Ishikawa (cell line): ENCODE measurements around the gene SLC39A9.

ENCODE experiments used
- CEBPB ChIP-seq: IDR thresholded peaks from 2 replicates; pipeline ENCODE4 v1.6.1; 2012
- CREB1 ChIP-seq: IDR thresholded peaks from 2 replicates; pipeline ENCODE4 v1.6.1; 2012; ENCODE audit warnings: low read depth
- EGR1 ChIP-seq: IDR thresholded peaks from 2 replicates; pipeline ENCODE4 v1.6.1; 2012
- EP300 ChIP-seq: IDR thresholded peaks from 2 replicates; pipeline ENCODE4 v1.6.1; 2012; ENCODE audit warnings: borderline replicate concordance
- FOXM1 ChIP-seq: IDR thresholded peaks from 2 replicates; pipeline ENCODE4 v1.6.1; 2012; ENCODE audit warnings: low read depth, borderline replicate concordance
- NFIC ChIP-seq: IDR thresholded peaks from 2 replicates; pipeline ENCODE4 v1.6.1; 2012
- RAD21 ChIP-seq: IDR thresholded peaks from 2 replicates; pipeline ENCODE4 v1.6.1; 2012; ENCODE audit warnings: low read depth
- TAF1 ChIP-seq: IDR thresholded peaks from 2 replicates; pipeline ENCODE4 v1.6.1; 2012; ENCODE audit warnings: low read depth, mild to moderate bottlenecking
- TCF12 ChIP-seq: IDR thresholded peaks from 2 replicates; pipeline ENCODE4 v1.6.1; 2012; ENCODE audit warnings: low read depth
- TEAD4 ChIP-seq: IDR thresholded peaks from 2 replicates; pipeline ENCODE4 v1.6.1; 2012
- YY1 ChIP-seq: IDR thresholded peaks from 2 replicates; pipeline ENCODE4 v1.6.1; 2012; ENCODE audit warnings: low read depth
- ZBTB7A ChIP-seq: IDR thresholded peaks from 2 replicates; pipeline ENCODE4 v1.6.1; 2012; ENCODE audit warnings: low read depth
- TF ChIP-seq, protein P1 (sequence below): IDR thresholded peaks from 2 replicates; pipeline ENCODE4 v1.6.1; 2012; ENCODE audit warnings: low read depth, mild to moderate bottlenecking
- TF ChIP-seq, protein P2 (sequence below): IDR thresholded peaks from 2 replicates; pipeline ENCODE4 v1.6.1; 2012
- TF ChIP-seq, protein P3 (sequence below): IDR thresholded peaks from 2 replicates; pipeline ENCODE4 v1.6.1; 2012

The SLC39A9 gene

DNA sequence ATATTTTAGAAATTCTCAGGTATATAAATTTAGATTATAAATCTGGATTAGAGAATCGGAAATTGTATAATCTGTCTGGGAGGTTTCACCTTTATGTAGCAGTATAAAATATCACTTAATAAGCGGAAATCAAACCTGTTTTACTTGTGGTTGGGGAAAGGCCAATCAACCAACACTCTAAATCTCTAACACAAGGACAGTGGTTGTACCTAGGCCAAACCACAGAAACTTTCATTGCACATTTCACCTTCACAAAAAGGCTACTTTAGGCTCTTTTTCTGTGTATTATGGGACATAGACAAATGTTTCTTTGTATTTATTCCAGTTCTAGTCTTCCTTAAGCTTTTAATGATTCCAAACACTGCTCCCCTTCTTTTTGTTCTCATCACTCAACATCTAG lies 20.2 kb upstream of the SLC39A9 start:
- TF ChIP-seq, protein P1, sequence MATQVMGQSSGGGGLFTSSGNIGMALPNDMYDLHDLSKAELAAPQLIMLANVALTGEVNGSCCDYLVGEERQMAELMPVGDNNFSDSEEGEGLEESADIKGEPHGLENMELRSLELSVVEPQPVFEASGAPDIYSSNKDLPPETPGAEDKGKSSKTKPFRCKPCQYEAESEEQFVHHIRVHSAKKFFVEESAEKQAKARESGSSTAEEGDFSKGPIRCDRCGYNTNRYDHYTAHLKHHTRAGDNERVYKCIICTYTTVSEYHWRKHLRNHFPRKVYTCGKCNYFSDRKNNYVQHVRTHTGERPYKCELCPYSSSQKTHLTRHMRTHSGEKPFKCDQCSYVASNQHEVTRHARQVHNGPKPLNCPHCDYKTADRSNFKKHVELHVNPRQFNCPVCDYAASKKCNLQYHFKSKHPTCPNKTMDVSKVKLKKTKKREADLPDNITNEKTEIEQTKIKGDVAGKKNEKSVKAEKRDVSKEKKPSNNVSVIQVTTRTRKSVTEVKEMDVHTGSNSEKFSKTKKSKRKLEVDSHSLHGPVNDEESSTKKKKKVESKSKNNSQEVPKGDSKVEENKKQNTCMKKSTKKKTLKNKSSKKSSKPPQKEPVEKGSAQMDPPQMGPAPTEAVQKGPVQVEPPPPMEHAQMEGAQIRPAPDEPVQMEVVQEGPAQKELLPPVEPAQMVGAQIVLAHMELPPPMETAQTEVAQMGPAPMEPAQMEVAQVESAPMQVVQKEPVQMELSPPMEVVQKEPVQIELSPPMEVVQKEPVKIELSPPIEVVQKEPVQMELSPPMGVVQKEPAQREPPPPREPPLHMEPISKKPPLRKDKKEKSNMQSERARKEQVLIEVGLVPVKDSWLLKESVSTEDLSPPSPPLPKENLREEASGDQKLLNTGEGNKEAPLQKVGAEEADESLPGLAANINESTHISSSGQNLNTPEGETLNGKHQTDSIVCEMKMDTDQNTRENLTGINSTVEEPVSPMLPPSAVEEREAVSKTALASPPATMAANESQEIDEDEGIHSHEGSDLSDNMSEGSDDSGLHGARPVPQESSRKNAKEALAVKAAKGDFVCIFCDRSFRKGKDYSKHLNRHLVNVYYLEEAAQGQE, result no peak
- TF ChIP-seq FOXM1 (no peak), TEAD4 (no peak), CEBPB (no peak), YY1 (no peak), RAD21 (no peak), TCF12 (no peak), EGR1 (no peak), EP300 (no peak), NFIC (no peak), TAF1 (no peak), ZBTB7A (no peak), CREB1 (no peak)
- TF ChIP-seq, protein P2, sequence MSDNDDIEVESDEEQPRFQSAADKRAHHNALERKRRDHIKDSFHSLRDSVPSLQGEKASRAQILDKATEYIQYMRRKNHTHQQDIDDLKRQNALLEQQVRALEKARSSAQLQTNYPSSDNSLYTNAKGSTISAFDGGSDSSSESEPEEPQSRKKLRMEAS, result no peak
- TF ChIP-seq, protein P3, sequence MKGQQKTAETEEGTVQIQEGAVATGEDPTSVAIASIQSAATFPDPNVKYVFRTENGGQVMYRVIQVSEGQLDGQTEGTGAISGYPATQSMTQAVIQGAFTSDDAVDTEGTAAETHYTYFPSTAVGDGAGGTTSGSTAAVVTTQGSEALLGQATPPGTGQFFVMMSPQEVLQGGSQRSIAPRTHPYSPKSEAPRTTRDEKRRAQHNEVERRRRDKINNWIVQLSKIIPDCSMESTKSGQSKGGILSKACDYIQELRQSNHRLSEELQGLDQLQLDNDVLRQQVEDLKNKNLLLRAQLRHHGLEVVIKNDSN, result no peak

DNA sequence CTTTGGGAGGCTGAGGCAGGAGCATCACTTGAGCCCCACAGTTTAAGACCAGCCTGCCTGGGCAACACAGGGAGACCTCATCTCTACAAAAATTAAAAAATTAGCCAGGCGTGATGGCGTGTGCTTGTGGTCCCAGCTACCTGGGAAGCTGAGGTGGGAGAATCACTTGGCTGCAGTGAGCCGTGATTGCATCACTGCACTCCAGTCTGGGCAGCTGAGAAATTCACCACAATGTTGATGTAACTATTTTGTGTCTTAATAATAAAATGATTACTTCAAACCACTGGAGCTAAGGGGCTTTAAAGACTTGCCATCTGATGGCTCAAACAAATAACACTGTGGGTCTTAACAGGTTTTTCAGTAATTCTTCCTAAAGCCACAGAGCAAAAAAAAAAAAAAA lies 11.2 kb upstream of the SLC39A9 start:
- TF ChIP-seq, protein P1, result no peak
- TF ChIP-seq CREB1 (no peak), TCF12 (no peak), TEAD4 (no peak), RAD21 (no peak), CEBPB (no peak), YY1 (no peak)
- TF ChIP-seq, protein P3, result no peak

DNA sequence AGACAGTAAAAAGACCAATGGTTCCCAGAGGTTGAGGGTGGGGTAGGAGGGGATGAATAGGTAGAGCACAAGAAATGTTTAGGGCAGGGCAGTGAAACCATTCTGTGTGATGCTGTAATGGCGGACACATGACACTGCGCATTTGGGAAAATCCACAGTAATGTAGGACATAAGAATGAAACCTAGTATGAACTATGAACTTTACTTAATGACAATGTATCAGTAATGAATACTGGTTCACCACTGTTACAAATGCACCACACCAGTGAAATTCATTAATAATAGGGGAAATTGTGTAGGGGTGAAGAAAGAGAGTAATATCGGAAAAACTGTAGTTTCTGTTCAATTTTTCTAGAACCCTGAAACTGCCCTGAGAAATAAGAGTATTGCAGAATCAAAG lies 6.0 kb upstream of the SLC39A9 start:
- TF ChIP-seq ZBTB7A, result no peak
- no peak for TF ChIP-seq YY1
- TF ChIP-seq TEAD4, result no peak
- no peak for TF ChIP-seq NFIC
- no peak for TF ChIP-seq TCF12

DNA sequence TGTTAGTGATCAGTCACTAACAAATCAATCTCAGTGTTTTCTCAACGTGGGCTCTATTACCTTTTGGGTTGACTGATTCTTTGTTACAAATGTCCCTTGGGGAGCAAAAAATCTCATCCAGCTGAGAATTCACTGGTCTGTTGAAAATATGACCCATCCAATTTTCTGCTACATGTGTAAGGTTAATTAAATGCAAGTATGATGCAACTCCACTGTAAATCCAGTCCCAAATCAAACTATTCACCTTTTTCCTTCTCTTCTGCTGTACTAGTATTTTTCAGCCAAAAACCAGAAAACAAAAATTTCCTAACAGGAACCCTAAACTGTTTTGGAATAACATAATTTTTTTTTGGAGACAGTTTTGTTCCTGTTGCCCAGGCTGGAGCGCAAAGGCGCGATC lies 2.6 kb upstream of the SLC39A9 start:
- TF ChIP-seq TAF1, result no peak
- TF ChIP-seq YY1, result no peak
- TF ChIP-seq, protein P3, result no peak

DNA sequence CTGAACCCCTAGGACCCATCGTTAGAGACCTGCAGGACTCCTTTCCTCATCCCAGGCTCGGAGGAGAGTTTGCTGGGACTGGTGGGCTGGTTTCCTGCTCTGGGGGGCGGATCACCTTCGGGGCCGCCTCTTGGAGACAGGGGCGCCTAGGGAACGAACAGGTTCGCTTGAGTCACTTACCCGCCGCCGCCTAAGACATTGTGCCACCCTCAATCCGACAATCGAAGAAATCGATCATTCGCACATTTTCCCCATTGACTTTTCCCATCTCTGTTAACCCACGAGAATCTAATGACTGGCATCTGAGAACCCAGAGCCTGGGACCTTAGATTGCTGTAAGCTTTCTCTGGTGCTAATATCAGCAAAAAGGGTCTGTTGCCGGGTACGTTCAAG lies 322 bp downstream of the SLC39A9 start:
- TF ChIP-seq YY1 (no peak), ZBTB7A (0 out of 2 replicates have a peak, but pooled peaks have one; percentile 45), FOXM1 (no peak)

DNA sequence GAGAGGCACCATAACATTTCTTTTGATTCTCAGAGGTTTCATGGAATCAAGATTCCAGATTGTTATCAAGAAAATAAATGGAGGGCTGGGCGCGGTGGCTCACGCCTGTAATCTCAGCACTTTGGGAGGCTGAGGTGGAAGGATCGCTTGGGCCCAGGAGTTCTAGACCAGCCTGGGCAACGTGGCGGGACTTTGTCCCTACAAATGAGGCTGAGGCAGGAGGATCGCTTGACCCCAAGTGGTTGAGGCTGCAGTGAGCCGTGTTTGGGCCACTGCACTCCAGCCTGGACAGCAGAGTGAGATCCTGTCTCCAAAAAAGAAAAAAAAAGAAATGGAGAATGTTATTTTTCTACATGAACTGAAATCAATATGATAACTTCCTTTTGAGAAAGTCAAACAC lies 1.3 kb downstream of the SLC39A9 start:
- TF ChIP-seq TCF12 (no peak), NFIC (no peak), CREB1 (no peak), EGR1 (no peak), FOXM1 (no peak), TAF1 (no peak), ZBTB7A (no peak), YY1 (no peak), TEAD4 (no peak), EP300 (no peak), CEBPB (no peak), RAD21 (no peak)
- TF ChIP-seq, protein P3, result no peak
- TF ChIP-seq, protein P2, result no peak
- TF ChIP-seq, protein P1, result no peak
